Colonic mucosa (tissue), 4 donors: ENCODE measurements around the gene PDIA4. TPM values are rescaled to one million over a fixed set of nuclear protein-coding genes. Genes with fewer than 3 reads are reported as not detected.

Source experiments
- DNase-seq: peaks from one replicate; pipeline ENCODE4 v3.0.0-alpha.2; 2020
- H3K27ac ChIP-seq: fragments of 200-600 bp; one replicate; pipeline ENCODE4 v1.8.0; 2021
- H3K27me3 ChIP-seq: fragments of 200-600 bp; one replicate; pipeline ENCODE4 v1.8.0; 2021
- H3K36me3 ChIP-seq: fragments of 200-600 bp; one replicate; pipeline ENCODE4 v1.8.0; 2021
- H3K4me1 ChIP-seq: fragments of 200-600 bp; one replicate; pipeline ENCODE4 v1.8.0; 2021; ENCODE audit warnings: mild to moderate bottlenecking
- H3K4me3 ChIP-seq: fragments of 200-600 bp; one replicate; pipeline ENCODE4 v1.8.0; 2021
- H3K9ac ChIP-seq, 2 donors: one replicate each; pipeline ENCODE4 v1.7.0; 2013; ENCODE audit warnings: control low read depth in 2 of 2, low read depth in 2 of 2, low read length in 2 of 2
- H3K9me3 ChIP-seq: fragments of 200-600 bp; one replicate; pipeline ENCODE4 v1.8.0; 2021
- CTCF ChIP-seq: fragments of 200-600 bp; IDR thresholded peaks from one replicate; pipeline ENCODE4 v1.8.0; 2022; ENCODE audit warnings: antibody characterized with exemption, mild to moderate bottlenecking
- intact Hi-C: fragments of 100-400 bp; cut with DNase I; formaldehyde crosslinking; loops from one replicate; pipeline ENCODE4 v1.14.1; 2022
- total RNA-seq, 2 donors: library from RNA; stranded (reverse); fragmentation: NEBNext Ultra II Directional in 1 of 2; extraction: Animal tissue kit (Norgen Biotek cat#: 25700) in 1 of 2; gene quantifications; one replicate each; pipeline ENCODE4 v1.2.1, GENCODE V29; 2021
- donor health status: healthy.
- donor health status: DM: no; HTN: no; CAD: no.
- donor health status: DM: no; HTN: no; CAD: no.

PDIA4 gene
- total RNA-seq, 2 donors from 2014 or later = 218 to 485 TPM

- Histone ChIP-seq H3K36me3 (no peaks in the 10 kb centered on the region), H3K9me3 (no peaks in the 10 kb centered on the region), H3K4me1 (no peaks in the 10 kb centered on the region), H3K27ac (no peak overlapping the region), H3K4me3 (no peak overlapping the region), H3K9ac (no peak overlapping the region), H3K27me3 (no peaks in the 10 kb centered on the region)
- DNase-seq = no peak
- intact Hi-C loops = no loop called here
- TF ChIP-seq CTCF = no peak
These were observed 31.9 kb upstream of the PDIA4 start for GRCh38 chr7:149060156-149060555.

DNA sequence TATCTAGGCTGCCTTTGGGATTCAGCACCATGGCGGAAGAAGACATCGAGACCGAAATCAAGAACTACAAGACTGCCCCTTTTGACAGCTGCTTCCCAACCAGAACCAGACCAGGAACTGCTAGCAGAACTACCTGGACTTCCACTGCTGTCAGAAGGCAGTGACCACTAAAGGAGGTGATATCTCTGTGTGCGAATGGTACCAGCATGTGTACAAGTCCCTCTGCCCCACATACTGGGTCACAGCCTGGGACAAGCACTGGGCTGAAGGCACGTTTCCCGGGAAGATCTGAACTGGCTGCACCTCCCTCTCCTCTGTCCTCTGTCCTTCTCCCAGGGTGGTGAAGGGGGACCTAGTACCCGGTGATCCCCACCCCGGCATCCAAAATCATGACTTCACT lies 25.6 kb upstream of the PDIA4 start:
- no peaks in the 10 kb centered on the region for H3K36me3 ChIP-seq
- no peaks in the 10 kb centered on the region for H3K4me1 ChIP-seq
- DNase-seq = no peak
- no peak for TF ChIP-seq CTCF
- H3K27ac ChIP-seq = no peak overlapping the region
- no peaks in the 10 kb centered on the region for H3K9me3 ChIP-seq
- no peaks in the 10 kb centered on the region for H3K27me3 ChIP-seq
- no peak overlapping the region for H3K9ac ChIP-seq
- intact Hi-C loops = no loop called here
- H3K4me3 ChIP-seq = no peak overlapping the region

GRCh38 chr7:149053384-149053783 lies 25.1 kb upstream of the PDIA4 start:
- no peaks in the 10 kb centered on the region for H3K27me3 ChIP-seq
- no peaks in the 10 kb centered on the region for H3K36me3 ChIP-seq
- intact Hi-C loops = no loop called here
- H3K4me1 ChIP-seq = no peaks in the 10 kb centered on the region
- DNase-seq = no peak
- H3K9me3 ChIP-seq = no peaks in the 10 kb centered on the region
- no peak overlapping the region for H3K9ac ChIP-seq
- no peak for TF ChIP-seq CTCF
- no peak overlapping the region for H3K27ac ChIP-seq
- no peak overlapping the region for H3K4me3 ChIP-seq

GRCh38 chr7:149050941-149051340 lies 22.6 kb upstream of the PDIA4 start:
- no peak overlapping the region for H3K9ac ChIP-seq
- H3K4me1 ChIP-seq = no peaks in the 10 kb centered on the region
- intact Hi-C loops = no loop called here
- H3K27ac ChIP-seq = no peak overlapping the region
- H3K9me3 ChIP-seq = no peaks in the 10 kb centered on the region
- no peak for DNase-seq
- no peaks in the 10 kb centered on the region for H3K27me3 ChIP-seq
- no peak for TF ChIP-seq CTCF
- no peak overlapping the region for H3K4me3 ChIP-seq
- H3K36me3 ChIP-seq = no peaks in the 10 kb centered on the region

GRCh38 chr7:149048805-149049204 lies 20.5 kb upstream of the PDIA4 start:
- intact Hi-C loops = no loop called here
- Histone ChIP-seq H3K9me3 (no peaks in the 10 kb centered on the region), H3K27me3 (no peaks in the 10 kb centered on the region), H3K4me1 (no peaks in the 10 kb centered on the region), H3K27ac (no peak overlapping the region), H3K4me3 (no peak overlapping the region), H3K9ac (no peak overlapping the region), H3K36me3 (no peaks in the 10 kb centered on the region)
- DNase-seq = no peak
- no peak for TF ChIP-seq CTCF

DNA sequence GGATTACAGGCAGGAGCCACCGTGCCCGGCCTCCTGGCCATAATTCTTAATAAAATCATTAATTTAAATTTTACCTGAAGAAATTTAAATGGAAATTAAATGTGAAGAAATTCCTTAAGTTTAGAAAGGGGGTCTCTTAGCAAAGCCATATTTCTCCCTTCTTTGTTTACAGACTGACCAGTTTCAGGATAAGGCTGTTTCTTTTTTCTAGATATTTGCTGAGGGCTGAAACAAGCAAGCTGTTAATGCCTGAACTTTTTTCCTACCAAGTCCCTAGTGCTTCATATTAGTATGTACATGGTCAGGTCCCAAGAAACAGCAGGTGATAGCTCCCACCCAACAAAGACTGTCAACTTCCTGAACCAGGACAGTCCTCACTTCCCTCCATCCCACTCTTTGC lies 18.1 kb upstream of the PDIA4 start:
- Histone ChIP-seq H3K9me3 (no peaks in the 10 kb centered on the region), H3K9ac (no peak overlapping the region), H3K36me3 (no peaks in the 10 kb centered on the region), H3K27me3 (no peaks in the 10 kb centered on the region), H3K4me3 (no peak overlapping the region), H3K27ac (no peak overlapping the region), H3K4me1 (no peaks in the 10 kb centered on the region)
- intact Hi-C loops = no loop called here
- no peak for TF ChIP-seq CTCF
- DNase-seq = no peak
